Stimulated activated naive CD8-positive, alpha-beta T cell treated with anti-CD3 and anti-CD28 coated beads, Interleukin-15, amount 100 ng/mL, for 72 hours (primary cell): ENCODE data around the gene GPR83.

ENCODE experiments used
- ATAC-seq: fragments of 150-1000 bp; cut with Tn5 transposase; 2 replicates; pipeline ENCODE4 v1.10.0; 2021; ENCODE audit warnings: mild to moderate bottlenecking, moderate library complexity
- DNase-seq, 2 donors: peaks; one replicate each; pipeline ENCODE4 v3.0.0; 2021 to 2022
- H3K27ac Mint-ChIP-seq, 2 donors: one replicate each; pipeline ENCODE4 v1.8.0; 2022; ENCODE audit warnings: mild to moderate bottlenecking in 2 of 2, mixed read lengths in 2 of 2, moderate library complexity in 2 of 2
- H3K27me3 Mint-ChIP-seq: one replicate; pipeline ENCODE4 v1.8.0; 2022; ENCODE audit warnings: mixed read lengths
- H3K4me1 Mint-ChIP-seq: one replicate; pipeline ENCODE4 v1.8.0; 2022; ENCODE audit warnings: mild to moderate bottlenecking, mixed read lengths
- H3K4me3 Mint-ChIP-seq, 2 donors: one replicate each; pipeline ENCODE4 v1.8.0; 2022; ENCODE audit warnings: mild to moderate bottlenecking in 2 of 2, mixed read lengths in 2 of 2, moderate library complexity in 1 of 2
- H3K9me3 Mint-ChIP-seq, 2 donors: one replicate each; pipeline ENCODE4 v1.8.0; 2022; ENCODE audit warnings: mixed read lengths in 2 of 2

The GPR83 gene

DNA sequence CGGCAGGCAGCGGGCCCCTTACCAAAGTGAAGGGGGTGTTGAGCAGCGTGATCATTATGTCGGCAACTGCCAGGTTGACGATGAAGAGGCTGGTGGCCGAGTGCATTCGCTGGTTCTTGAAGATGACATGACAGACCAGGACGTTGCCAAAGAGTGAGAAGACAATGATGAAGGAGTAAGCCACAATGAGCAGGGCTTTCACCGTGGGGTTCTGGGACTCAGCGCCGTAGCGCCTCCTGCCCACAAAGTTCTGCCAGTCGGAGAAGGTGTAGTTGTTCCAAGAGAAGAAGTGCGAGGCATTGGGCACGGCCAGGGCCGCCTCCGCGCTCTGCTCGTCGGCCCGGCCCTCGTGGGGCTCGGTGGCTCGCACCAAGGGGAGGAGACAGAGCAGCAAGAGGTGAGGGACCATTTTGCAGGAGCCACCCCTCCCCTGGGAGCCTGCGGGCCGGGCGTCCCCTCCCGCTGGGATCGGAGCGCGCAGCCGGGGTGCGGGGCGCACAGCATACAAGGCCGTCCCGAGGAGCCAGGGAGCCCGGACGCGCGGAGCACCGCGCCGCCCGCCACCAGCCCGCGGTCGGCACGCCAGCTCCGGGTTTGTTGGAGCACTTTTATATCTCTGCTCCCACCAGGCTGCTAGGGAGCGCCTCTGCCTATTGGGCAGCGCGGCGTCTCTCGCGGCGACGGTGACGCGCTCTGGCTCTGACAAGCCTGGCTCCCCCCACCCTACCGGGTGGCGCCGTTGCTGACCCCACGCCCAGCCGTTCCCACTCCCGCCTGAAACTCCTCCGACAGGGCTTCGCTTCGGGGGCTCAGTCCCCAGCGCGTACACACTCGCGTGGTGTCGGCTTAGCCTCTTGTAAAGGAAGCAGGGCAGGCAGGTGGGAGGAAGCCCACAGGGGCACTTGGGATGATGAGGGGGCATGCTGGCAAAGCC, at the start of gene GPR83:
GPR83 (minus strand) TSS at position 581 of the 934 bp plus-strand sequence; CDS start at position 409, 172 bp downstream.
- ATAC-seq (peak; percentile 39), DNase-seq (no peak)
- peaks cover 10 to 14% of the 10 kb centered on the region in 2 donors for H3K9me3 Mint-ChIP-seq
- peaks cover 61% of the 10 kb centered on the region for H3K27me3 Mint-ChIP-seq
- H3K4me3 Mint-ChIP-seq: peak within 1 kb of the TSS; percentile 3
- peaks cover 10% of the 10 kb centered on the region for H3K4me1 Mint-ChIP-seq
- no peak within 1 kb of the TSS for H3K27ac Mint-ChIP-seq

DNA sequence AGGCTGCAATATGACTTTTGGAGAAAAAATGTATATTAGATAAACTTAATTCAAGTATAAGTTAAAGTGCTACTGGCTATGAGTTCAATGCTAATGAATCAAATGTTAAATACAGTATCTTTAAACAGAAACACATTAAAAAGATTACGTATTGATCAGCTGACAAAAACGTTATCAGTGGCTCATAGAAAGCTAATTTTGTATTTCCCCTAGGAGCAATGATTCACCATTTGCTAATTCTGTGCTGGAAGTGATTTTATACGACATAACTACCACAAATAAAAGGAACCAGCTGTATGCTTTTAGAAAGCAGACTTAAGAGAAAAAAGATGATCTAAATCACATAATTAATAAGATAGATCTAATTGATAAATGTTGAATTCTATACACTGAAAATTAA, 48.8 kb upstream of the GPR83 start:
- Mint-ChIP-seq H3K9me3 (no peaks in the 10 kb centered on the region), H3K27me3 (no peaks in the 10 kb centered on the region), H3K27ac (no peak overlapping the region), H3K4me3 (no peak overlapping the region), H3K4me1 (no peaks in the 10 kb centered on the region)
- DNase-seq (no peak), ATAC-seq (no peak)

DNA sequence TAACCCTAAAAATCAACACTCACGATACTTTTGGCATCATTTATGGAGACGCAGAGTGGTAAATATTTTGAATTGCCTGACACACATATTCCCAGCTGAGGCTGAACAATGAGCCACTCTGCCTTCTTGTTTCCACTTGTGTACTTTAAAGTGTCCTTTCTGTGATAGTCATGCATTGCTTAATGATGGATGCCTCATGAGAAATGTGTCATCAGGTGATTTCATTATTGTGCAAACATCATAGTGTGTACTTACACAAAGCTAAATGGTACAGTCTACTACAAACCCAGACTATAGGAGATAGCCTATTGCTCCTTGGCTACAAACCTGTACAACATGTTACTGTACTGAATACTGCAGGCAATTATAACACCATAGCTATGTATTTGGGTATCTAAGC, 48.2 kb upstream of the GPR83 start:
- no peaks in the 10 kb centered on the region for H3K9me3 Mint-ChIP-seq
- H3K27ac Mint-ChIP-seq: no peak overlapping the region
- DNase-seq (no peak), ATAC-seq (no peak)
- no peak overlapping the region for H3K4me3 Mint-ChIP-seq
- H3K4me1 Mint-ChIP-seq: no peaks in the 10 kb centered on the region
- H3K27me3 Mint-ChIP-seq: no peaks in the 10 kb centered on the region

DNA sequence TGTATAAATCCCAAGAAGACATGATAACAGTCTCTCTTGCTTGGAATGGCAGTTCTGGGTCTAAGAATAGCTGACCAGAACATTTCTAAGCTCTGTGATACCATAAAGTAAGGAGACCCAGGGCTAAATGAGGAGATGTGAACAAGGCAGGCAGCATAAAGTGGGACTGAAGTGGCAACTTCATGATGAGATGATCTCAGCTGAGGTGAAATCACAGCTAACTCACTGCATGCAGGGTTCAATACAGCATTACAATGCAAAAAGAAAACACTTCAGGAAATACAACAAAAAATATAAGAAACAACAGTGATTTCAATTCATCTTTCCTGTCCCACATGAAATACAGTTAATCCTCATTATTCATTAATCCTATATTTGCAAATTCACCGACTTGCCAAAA, 47.8 kb upstream of the GPR83 start:
- no peaks in the 10 kb centered on the region for H3K9me3 Mint-ChIP-seq
- no peak for DNase-seq
- no peak for ATAC-seq
- H3K27me3 Mint-ChIP-seq: no peaks in the 10 kb centered on the region
- H3K4me1 Mint-ChIP-seq: no peaks in the 10 kb centered on the region
- no peak overlapping the region for H3K27ac Mint-ChIP-seq
- H3K4me3 Mint-ChIP-seq: no peak overlapping the region

DNA sequence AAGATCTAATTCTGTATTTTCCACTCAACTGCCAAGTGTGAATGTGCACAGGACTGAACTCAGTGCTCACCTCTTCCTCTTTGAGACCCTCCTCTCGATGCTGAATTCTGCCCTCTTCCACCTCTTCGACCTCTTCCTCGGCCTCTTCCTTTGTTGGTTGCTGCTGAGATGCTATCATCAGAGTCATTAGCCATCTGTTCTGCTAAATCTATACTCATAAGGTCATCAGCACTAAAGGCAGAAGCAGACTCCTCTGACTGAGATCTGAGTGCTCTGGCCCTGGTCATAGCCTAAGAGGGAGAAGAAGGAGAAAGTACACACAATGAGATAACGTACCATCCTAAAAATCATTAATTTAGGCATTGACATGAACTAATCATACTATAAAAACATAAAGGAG, 45.9 kb upstream of the GPR83 start:
- Mint-ChIP-seq H3K27ac (no peak overlapping the region), H3K4me3 (no peak overlapping the region), H3K27me3 (no peaks in the 10 kb centered on the region), H3K9me3 (no peaks in the 10 kb centered on the region), H3K4me1 (no peaks in the 10 kb centered on the region)
- DNase-seq: no peak
- no peak for ATAC-seq

DNA sequence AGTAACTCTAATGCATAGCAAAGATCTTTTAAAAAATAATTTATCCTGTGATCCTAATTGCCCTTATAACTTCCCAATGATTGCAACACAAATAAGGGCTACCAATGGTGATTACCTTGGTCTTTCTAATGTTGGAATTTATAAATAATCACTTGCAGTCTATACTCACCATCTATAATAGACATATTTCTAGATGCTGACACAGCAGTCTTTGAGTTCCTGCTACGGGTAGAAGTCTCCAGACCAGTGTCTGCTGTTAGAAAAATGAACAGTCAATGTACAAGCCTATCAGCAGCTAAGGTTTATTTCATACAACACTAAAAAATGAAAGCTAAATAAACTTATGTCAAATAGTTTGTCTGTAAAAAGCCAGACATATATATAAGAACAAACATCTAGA, 44.4 kb upstream of the GPR83 start:
- H3K9me3 Mint-ChIP-seq: no peaks in the 10 kb centered on the region
- H3K4me3 Mint-ChIP-seq: no peak overlapping the region
- DNase-seq (no peak), ATAC-seq (no peak)
- no peaks in the 10 kb centered on the region for H3K4me1 Mint-ChIP-seq
- H3K27me3 Mint-ChIP-seq: no peaks in the 10 kb centered on the region
- no peak overlapping the region for H3K27ac Mint-ChIP-seq

DNA sequence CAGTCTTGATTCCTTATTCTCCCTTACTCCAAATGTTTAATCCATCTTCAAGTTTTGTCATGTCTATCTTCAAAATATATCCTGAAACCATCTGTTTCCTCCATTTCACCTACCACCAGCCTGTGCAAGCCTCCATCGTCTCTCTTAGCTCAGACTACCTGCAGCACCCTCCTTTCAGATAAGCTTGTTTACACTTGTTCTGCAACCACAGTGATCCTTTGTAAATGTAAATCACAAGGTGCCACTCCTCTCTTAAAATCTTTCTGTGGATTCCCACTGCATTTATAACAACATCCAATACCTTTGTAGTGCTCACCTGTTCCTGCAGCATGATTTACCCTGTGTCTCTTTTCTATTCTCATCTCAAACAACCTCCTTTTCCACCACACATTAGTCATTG, 31.8 kb upstream of the GPR83 start:
- no peak overlapping the region for H3K27ac Mint-ChIP-seq
- no peaks in the 10 kb centered on the region for H3K27me3 Mint-ChIP-seq
- no peaks in the 10 kb centered on the region for H3K4me1 Mint-ChIP-seq
- peaks cover under 1 to 6% of the 10 kb centered on the region in 2 donors for H3K9me3 Mint-ChIP-seq
- no peak for DNase-seq
- ATAC-seq: no peak
- H3K4me3 Mint-ChIP-seq: no peak overlapping the region

DNA sequence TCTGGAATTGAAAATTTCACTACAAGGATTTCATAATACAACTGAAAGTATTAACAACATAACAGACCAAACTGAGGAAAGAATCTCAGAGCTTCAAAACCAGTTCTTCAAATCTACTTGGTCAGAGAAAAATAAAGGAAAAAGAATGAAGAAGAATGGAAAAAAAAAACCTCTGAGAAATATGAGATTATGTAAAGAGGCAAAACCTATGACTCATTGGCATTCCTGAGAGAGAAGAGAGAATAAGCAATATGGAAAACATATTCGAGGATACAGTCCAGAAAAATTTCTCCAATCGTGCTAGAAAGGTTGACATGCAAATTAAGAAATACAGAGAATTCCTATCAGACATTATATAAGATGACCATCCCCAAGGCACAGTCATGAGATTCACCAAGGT, 23.4 kb upstream of the GPR83 start:
- Mint-ChIP-seq H3K9me3 (peaks cover 4 to 6% of the 10 kb centered on the region in 2 donors), H3K4me3 (no peak overlapping the region), H3K4me1 (no peaks in the 10 kb centered on the region), H3K27ac (no peak overlapping the region), H3K27me3 (no peaks in the 10 kb centered on the region)
- no peak for DNase-seq
- ATAC-seq: no peak

DNA sequence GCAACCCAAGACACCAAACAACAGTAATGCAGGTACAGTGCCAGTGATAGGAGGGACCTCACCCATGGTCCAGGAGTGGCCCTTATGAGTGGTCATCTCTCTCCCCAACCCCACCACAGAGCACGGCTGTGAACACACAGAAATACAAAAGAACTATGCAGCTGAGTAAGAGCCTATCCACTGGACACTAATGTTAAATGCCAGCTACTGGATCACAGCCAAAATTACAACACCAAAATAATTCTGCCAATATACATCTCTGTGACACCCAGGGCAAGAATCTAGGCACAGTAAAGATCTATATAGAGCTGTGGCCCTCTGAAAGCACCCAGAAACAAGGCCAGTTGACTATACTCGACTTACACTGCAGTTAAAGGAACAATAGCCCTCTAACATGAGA, 22.8 kb upstream of the GPR83 start:
- H3K27ac Mint-ChIP-seq: no peak overlapping the region
- H3K27me3 Mint-ChIP-seq: no peaks in the 10 kb centered on the region
- no peak for DNase-seq

DNA sequence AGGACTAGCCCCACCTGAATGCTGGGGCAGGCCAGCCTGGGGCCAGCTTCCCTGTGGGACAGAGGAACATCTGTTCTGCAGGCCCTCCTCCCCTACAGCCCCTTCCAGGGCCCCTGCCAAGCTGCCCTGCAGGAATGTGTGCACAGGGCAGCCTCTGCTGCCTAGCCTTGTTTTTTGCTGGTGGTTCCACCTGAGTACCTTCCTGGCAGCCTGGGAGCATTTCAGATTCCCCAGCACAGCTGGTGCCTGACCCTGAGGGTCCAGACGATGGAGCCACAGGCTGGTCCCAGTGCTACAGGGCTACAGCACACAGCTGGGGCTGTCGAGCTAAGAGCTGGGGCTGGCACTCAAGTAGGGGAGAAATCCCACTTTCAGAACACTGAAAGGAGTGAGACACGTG, 22.3 kb upstream of the GPR83 start:
- Mint-ChIP-seq H3K27me3 (no peaks in the 10 kb centered on the region), H3K4me1 (no peaks in the 10 kb centered on the region), H3K4me3 (no peak overlapping the region), H3K9me3 (peaks cover 2 to 4% of the 10 kb centered on the region in 2 donors), H3K27ac (no peak overlapping the region)
- no peak for DNase-seq
- ATAC-seq: no peak

More for the DNA sequence above, 22.8 kb upstream of the GPR83 start:
- no peaks in the 10 kb centered on the region for H3K4me1 Mint-ChIP-seq
- no peak overlapping the region for H3K4me3 Mint-ChIP-seq
- peaks cover 4 to 6% of the 10 kb centered on the region in 2 donors for H3K9me3 Mint-ChIP-seq
- no peak for ATAC-seq

DNA sequence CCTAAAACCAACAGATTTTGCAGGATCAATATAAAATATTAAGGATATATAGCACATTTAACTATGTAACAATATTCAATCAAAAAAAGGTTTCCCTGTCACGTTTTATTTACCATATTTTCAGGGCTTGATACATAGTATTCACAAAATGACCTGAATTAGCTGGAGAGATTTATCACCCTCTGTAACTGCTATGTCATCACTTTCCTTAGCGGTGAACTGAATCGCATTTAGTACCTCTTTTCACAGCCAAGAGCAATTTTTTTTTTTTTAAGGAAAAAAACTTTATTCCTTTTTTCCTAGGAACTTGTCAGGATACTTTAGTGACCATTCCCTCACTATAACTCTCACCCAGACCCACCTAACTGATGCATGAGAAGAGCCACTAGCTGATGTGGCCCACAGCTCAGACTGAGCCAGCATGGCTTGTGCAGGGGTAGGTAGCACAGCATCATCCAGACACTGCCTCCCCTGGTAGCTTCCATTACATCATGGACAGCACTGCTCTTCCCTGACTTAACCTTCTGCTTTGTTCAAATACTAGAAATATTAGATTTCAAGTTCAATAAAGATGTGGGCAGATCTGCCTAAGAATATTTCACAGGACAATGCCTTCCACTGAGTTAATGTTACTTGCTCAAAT, 17.0 kb upstream of the GPR83 start:
- Mint-ChIP-seq H3K27me3 (no peaks in the 10 kb centered on the region), H3K9me3 (no peaks in the 10 kb centered on the region)
- ATAC-seq: peak; percentile 54

DNA sequence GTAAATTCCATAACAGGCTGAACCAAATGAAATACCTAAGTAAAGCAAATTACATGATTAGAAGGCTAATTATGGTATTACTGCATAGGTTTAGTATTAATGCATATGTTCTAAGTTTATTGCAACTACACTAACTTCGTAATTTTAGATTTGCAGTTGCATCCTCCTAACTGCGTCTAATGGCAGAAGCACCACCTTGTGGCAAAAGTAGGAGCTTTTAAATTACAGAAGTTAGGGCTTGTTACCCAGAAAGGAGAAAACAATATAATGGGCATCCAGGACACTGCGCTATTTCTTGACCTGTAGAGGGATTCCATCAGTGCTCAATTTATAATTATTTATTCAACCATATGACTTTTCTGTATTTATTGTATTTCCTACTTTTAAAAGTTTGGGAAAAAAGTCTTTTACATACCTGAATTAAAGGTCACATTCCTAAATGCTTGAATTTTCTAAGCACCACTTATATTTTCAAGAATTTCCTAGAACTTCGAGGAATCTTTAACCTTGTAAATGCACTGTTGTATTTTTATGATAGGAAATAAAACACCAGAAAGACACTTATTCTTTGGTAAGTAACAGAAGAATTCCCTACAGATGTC, 16.3 kb upstream of the GPR83 start:
- no peaks in the 10 kb centered on the region for H3K27me3 Mint-ChIP-seq
- H3K4me3 Mint-ChIP-seq: no peak overlapping the region
- H3K4me1 Mint-ChIP-seq: no peaks in the 10 kb centered on the region
- H3K9me3 Mint-ChIP-seq: no peaks in the 10 kb centered on the region
- no peak for ATAC-seq
- no peak for DNase-seq
- H3K27ac Mint-ChIP-seq: no peak overlapping the region

More for the DNA sequence above, 17.0 kb upstream of the GPR83 start:
- DNase-seq: no peak
- Mint-ChIP-seq H3K4me1 (no peaks in the 10 kb centered on the region), H3K27ac (no peak overlapping the region), H3K4me3 (no peak overlapping the region)

DNA sequence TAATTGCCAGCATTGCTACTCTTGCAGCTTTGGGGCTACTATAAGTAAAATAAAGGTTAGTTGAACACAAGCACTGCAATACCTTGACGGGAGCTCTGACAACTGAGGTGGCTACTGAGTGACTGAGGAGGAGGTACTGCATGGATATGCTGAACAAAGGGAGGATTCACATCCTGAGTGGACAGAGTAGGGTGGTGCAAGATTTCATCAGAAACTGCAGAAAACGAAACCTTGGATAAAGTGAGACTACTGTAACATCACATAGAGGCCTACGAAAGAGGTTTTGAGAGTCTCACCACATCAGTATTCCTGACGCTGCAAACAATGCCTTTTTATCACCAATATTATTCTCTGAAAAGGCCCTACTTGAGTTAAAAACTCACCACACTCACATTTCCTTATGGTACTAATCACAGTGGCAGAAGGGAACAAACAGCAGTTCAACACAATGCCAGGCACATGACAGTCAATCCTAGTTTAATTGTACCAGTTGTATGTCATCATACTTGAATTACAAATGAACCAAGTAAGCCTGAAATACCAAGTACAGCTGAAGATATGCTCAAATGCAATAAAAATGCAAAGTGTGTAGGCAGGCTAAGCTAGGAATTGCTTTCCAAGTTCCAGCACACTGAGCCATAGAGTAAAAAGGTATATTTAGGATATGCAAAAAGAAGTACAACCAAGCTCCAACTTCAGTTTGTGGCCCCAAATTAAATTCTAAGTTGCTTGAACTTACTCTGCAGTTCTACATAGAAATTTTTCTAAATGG, 4.0 kb upstream of the GPR83 start:
- Mint-ChIP-seq H3K9me3 (peaks cover 45 to 47% of the 10 kb centered on the region in 2 donors), H3K27me3 (peaks cover 25% of the 10 kb centered on the region), H3K4me1 (peaks cover 9% of the 10 kb centered on the region), H3K4me3 (no peak overlapping the region), H3K27ac (no peak overlapping the region)
- ATAC-seq (no peak), DNase-seq (no peak)

DNA sequence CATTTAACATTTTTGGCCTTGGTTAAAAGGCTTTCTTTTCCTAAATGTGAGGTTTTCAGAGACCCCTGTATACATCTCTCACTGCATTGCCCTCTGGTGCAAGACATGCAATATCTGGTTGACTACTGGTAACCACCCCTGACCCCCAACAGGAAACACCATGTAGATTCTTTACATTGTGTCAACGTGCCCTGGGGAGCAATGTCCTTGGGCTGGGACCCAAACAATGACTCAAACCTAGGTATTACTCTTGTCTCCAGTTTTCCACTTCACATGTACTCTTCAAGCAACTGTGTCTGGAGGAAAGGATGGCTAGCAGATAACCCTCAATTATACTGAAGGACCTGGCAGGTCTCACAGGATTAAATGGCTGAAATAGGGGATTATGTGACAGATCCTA, 1.1 kb upstream of the GPR83 start:
- H3K4me3 Mint-ChIP-seq: no peak overlapping the region
- no peak for ATAC-seq
- H3K27ac Mint-ChIP-seq: no peak overlapping the region
- no peak for DNase-seq
- H3K27me3 Mint-ChIP-seq: peaks cover 54% of the 10 kb centered on the region
- peaks cover 22% of the 10 kb centered on the region in 2 donors for H3K9me3 Mint-ChIP-seq
- H3K4me1 Mint-ChIP-seq: peaks cover 10% of the 10 kb centered on the region

DNA sequence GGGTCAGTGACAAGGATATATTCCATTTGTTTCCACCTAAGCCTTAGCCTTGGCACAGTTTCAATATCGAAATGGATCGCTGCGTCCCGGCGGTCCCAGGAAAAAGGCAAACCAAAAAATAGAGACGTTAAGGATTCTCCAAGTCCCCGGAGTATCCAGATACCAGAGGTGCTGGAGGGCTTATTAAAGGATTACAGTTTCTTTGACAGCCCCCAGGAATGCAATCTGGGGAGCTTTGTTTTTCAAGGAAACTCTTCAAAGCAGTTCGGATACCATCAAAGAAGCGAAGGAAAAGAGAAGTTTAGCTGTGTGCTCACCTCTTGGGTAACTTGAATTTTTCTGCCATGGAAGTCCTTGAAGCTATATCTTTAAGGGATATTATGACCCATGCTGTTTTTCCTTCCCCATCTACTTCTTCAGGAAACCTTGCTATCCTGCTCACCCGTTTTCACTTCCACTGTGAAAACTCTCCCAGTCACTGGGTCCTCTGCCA, 600 bp upstream of the GPR83 start:
- H3K27ac Mint-ChIP-seq: no peak overlapping the region
- ATAC-seq (no peak), DNase-seq (no peak)
- peaks cover 17 to 19% of the 10 kb centered on the region in 2 donors for H3K9me3 Mint-ChIP-seq
- H3K4me1 Mint-ChIP-seq: peaks cover 10% of the 10 kb centered on the region
- H3K27me3 Mint-ChIP-seq: peaks cover 59% of the 10 kb centered on the region
- H3K4me3 Mint-ChIP-seq: no peak overlapping the region
